Measurements from ENCODE around the gene NKD2. TPM values are rescaled to one million over a fixed set of nuclear protein-coding genes. Genes with fewer than 3 reads are reported as not detected.
A peak's percentile ranks its signal among the peaks of the same experiment; 100 is the strongest.
"Not testable (repeated sequence)": the region's sequence is repeated elsewhere in the genome, so short reads cannot be mapped to it uniquely, and the experiment has no call there.

The NKD2 gene
- total RNA-seq, 1 experiment from 2014 or later: not detected

DNA sequence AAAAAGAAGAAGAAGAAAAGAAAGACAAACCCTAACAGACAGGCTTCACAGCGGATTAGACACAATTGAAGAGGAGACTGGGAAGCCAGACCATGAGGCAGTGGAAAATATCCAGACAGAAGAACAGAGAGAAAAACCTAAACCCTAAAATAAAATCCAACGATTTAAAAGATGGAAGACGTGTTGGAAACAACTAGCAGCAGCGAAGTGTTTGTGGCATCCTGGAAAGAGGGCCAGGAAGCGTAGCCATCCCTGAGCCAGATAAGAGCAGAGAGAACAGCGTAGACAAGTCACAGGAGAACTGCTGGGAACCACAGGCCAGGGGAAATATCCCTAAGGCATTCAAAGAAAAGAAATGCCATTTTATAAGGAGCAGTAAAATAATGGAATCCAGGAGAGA lies 39.7 kb upstream of the NKD2 start:
- no peak overlapping the region for H3K4me3 ChIP-seq
- H3K4me1 ChIP-seq: peaks cover 4% of the 10 kb centered on the region; the same call in 1 of the 2 replicates
- H3K27me3 ChIP-seq: peaks cover 8% of the 10 kb centered on the region; the same call in 1 of the 2 replicates
- H3K9me3 ChIP-seq (replicated peaks): no peaks in the 10 kb centered on the region
- no peaks in the 10 kb centered on the region for H3K36me3 ChIP-seq
- no peak for DNase-seq
- H3K27ac ChIP-seq: no peak overlapping the region

DNA sequence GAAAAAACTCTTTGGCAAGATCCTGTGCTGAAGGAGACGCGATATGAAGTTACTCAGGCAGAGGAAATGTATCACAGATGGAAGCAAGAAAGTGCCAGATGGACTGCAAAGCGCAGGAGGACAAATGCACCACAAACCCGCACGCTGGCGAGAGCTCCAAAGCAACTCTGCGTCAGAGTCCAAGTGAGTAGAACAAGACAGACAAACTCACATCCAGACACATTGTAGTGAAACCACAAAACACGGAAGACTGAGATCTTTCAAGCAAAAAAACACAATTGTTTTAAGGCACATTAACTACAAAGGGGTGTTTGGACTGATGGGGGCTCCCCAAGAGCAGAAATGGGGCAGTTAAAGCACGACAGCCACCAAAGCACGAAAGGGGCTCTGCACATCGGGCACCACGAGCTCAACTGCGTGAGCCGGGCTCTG lies 39.2 kb upstream of the NKD2 start:
- Histone ChIP-seq H3K36me3 (no peaks in the 10 kb centered on the region), H3K27me3 (peaks cover 8% of the 10 kb centered on the region; the same call in 1 of the 2 replicates), H3K9me3 (replicated peaks) (no peaks in the 10 kb centered on the region), H3K27ac (no peak overlapping the region), H3K4me3 (no peak overlapping the region), H3K4me1 (no peaks in the 10 kb centered on the region; the same call in 1 of the 2 replicates)
- DNase-seq: no peak

GRCh38 chr5:972575-972974 lies 36.0 kb upstream of the NKD2 start:
- not testable (repeated sequence) for H3K27ac ChIP-seq; H3K27me3 ChIP-seq; H3K4me3 ChIP-seq; H3K9me3 ChIP-seq (replicated peaks); DNase-seq; H3K4me1 ChIP-seq; H3K36me3 ChIP-seq

GRCh38 chr5:976849-977751 lies 31.5 kb upstream of the NKD2 start:
- peaks cover 5% of the 10 kb centered on the region; the same call in 1 of the 2 replicates for H3K4me1 ChIP-seq
- DNase-seq: no peak
- H3K27ac ChIP-seq: no peak overlapping the region
- H3K4me3 ChIP-seq: no peak overlapping the region
- no peaks in the 10 kb centered on the region for H3K27me3 ChIP-seq
- no peaks in the 10 kb centered on the region for H3K9me3 ChIP-seq (replicated peaks)
- no peaks in the 10 kb centered on the region for H3K36me3 ChIP-seq

GRCh38 chr5:978054-978453 lies 30.5 kb upstream of the NKD2 start:
- Histone ChIP-seq H3K4me1 (peaks cover 5% of the 10 kb centered on the region; the same call in 1 of the 2 replicates), H3K36me3 (no peaks in the 10 kb centered on the region), H3K4me3 (no peak overlapping the region), H3K27me3 (no peaks in the 10 kb centered on the region), H3K9me3 (replicated peaks) (no peaks in the 10 kb centered on the region), H3K27ac (no peak overlapping the region)
- DNase-seq: no peak

- no peak overlapping the region for H3K4me3 ChIP-seq
- H3K27ac ChIP-seq: no peak overlapping the region
- H3K27me3 ChIP-seq: no peaks in the 10 kb centered on the region
- peaks cover 5% of the 10 kb centered on the region; the same call in 1 of the 2 replicates for H3K4me1 ChIP-seq
- no peaks in the 10 kb centered on the region for H3K9me3 ChIP-seq (replicated peaks)
- DNase-seq: no peak
- H3K36me3 ChIP-seq: no peaks in the 10 kb centered on the region
These were observed 29.9 kb upstream of the NKD2 start for GRCh38 chr5:978693-979092.

DNA sequence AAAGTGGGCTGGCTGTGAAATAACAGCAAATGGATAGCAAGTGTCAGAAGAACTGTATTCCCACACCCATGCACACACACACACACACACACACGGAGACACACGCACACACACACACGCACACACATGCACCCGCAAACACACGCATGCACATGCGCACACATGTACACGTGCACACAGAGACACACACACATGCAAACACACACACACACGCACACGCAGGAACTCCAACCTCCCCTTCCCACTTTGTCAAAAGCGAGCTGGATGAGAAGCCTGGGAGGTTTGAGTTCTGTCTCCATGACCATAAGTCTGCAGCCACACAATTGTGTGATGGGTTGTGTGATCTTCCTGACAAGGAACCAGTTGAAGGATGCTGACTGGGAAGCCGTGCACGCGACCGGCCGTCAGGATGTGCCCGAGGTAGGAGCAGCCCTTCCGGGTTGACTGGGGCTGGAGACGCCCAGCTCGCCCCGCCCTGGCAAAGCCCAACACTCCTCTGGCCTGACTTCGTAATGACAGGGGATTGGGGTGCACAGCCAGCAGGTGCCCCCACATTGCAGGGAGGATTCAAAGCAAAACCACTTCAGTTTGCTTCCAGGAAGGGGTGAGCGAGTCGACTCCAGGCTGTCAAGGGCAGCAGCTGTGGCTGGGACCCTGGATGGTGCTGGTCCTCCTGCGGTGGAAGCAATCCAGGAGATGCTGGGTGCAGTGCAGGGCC lies 29.3 kb upstream of the NKD2 start:
- H3K36me3 ChIP-seq: no peaks in the 10 kb centered on the region
- no peak for DNase-seq

DNA sequence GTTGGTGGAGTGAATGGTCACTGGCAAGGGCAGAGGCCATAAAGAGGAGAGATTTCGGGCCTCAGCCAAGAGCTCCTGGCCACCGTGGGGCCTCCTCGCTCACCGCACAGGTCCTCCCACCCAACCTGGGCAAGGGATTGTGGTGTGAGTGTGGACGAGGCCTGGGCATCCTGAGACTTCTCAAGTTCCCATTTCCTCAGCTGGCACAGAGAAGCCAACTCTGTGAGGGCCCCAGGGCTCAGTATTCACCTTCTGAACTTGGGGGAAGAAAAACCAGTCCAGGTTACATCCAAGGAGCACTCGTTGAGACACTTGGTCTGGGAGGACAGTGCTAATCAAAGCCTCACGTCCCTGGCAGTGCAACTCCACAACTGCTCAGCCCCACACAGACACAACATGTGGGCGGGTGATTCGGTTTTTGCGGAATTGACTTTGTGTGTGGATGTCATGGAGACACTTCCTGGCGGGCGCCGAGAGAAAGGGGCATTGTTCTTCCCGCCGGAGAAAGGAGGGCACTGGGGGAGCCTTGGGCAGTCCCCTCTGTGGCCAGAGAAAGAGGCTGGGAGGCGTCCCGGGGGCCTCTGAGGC lies 28.5 kb upstream of the NKD2 start:
- Histone ChIP-seq H3K27me3 (no peaks in the 10 kb centered on the region), H3K36me3 (no peaks in the 10 kb centered on the region), H3K4me1 (peaks cover 5% of the 10 kb centered on the region; the same call in 1 of the 2 replicates), H3K4me3 (peak overlapping the region; percentile 44), H3K9me3 (replicated peaks) (no peaks in the 10 kb centered on the region), H3K27ac (peak overlapping the region; percentile 60)
- DNase-seq: peak; percentile 67 to 74

More for the DNA sequence above, 29.3 kb upstream of the NKD2 start:
- Histone ChIP-seq H3K9me3 (replicated peaks) (no peaks in the 10 kb centered on the region), H3K27me3 (no peaks in the 10 kb centered on the region), H3K4me1 (peaks cover 5% of the 10 kb centered on the region; the same call in 1 of the 2 replicates), H3K27ac (no peak overlapping the region), H3K4me3 (no peak overlapping the region)

GRCh38 chr5:980966-981365 lies 27.6 kb upstream of the NKD2 start:
- Histone ChIP-seq H3K27me3 (no peaks in the 10 kb centered on the region), H3K4me1 (peaks cover 5% of the 10 kb centered on the region; the same call in 1 of the 2 replicates), H3K27ac (peak overlapping the region; percentile 60), H3K4me3 (peak overlapping the region; percentile 44), H3K9me3 (replicated peaks) (no peaks in the 10 kb centered on the region), H3K36me3 (no peaks in the 10 kb centered on the region)
- DNase-seq: peak; percentile 40 to 61

DNA sequence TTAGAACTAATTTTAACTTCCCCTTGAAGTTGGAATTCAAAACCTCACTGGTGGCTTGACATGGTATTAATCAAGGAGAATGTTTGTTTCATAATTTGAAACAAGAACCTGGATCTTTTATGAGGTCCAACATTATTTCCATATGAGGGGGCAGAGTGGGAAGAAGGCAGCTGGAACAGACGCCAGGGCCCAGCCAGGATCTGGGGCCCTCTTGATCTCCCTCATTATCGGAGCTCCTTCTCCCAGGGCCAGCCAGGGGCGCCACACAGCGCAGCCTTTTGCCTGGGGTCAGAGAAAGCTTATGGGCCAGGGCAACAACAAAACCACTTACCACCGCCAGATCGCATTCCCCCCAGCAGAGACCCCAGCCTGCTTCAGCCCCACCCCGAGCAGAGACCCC lies 27.1 kb upstream of the NKD2 start:
- Histone ChIP-seq H3K9me3 (replicated peaks) (no peaks in the 10 kb centered on the region), H3K4me1 (peaks cover 5% of the 10 kb centered on the region; the same call in 1 of the 2 replicates), H3K27me3 (no peaks in the 10 kb centered on the region), H3K27ac (no peak overlapping the region), H3K4me3 (no peak overlapping the region), H3K36me3 (no peaks in the 10 kb centered on the region)
- DNase-seq: no peak

DNA sequence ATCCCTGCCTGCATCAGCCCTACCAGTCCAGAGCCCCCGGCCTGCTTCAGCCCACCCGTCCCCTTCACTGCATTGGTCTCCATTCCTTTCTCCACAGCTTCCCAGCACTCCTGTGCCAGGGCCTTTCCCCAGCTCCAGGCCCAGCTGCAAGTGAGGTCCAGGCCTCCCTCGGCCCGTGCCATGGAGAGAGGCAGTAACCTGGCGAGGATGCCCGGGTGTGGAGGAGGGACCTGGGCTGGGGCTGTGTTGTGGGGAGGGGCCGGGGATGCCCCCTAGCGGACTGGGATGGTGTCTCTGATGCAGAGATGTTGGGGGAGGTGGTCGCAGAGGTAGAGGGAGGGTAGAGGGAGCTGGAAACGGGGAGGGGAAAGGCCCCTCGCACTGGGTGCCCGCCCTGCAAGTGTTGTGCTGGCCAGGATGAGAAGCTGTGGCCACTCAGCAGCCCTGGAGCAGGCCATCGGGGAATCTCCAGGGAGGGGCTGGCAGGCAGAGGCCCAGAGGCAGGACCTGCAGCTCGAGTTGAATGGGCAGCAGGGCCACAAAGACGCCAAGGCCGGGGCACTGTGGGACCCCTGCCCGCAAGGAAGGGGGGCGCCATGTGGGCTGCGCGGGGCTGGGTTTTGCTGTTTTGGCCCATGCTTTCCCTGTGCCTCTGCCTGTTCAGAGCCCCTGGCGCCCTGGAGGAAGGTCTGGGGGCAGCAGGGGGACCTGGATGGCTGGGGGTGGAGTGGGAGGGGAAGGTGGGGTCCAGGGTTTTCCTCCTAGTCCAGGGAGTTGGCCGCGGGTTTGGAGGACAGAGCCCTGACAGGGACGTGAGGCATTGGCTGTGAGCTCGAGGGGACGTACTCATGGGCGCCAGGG lies 26.0 kb upstream of the NKD2 start:
- Histone ChIP-seq H3K4me3 (no peak overlapping the region), H3K27ac (no peak overlapping the region), H3K36me3 (no peaks in the 10 kb centered on the region), H3K9me3 (replicated peaks) (no peaks in the 10 kb centered on the region), H3K27me3 (no peaks in the 10 kb centered on the region), H3K4me1 (peaks cover 5% of the 10 kb centered on the region; the same call in 1 of the 2 replicates)
- no peak for DNase-seq

- Histone ChIP-seq H3K9me3 (replicated peaks) (no peaks in the 10 kb centered on the region), H3K27me3 (no peaks in the 10 kb centered on the region), H3K27ac (no peak overlapping the region), H3K4me3 (no peak overlapping the region), H3K36me3 (no peaks in the 10 kb centered on the region), H3K4me1 (peaks cover 5% of the 10 kb centered on the region; the same call in 1 of the 2 replicates)
- no peak for DNase-seq
These were observed 25.4 kb upstream of the NKD2 start for GRCh38 chr5:983238-983524.

GRCh38 chr5:983568-983967 lies 25.0 kb upstream of the NKD2 start:
- Histone ChIP-seq H3K4me3 (no peak overlapping the region), H3K9me3 (replicated peaks) (no peaks in the 10 kb centered on the region), H3K36me3 (no peaks in the 10 kb centered on the region), H3K4me1 (peaks cover 5% of the 10 kb centered on the region; the same call in 1 of the 2 replicates), H3K27ac (no peak overlapping the region), H3K27me3 (no peaks in the 10 kb centered on the region)
- DNase-seq: no peak

DNA sequence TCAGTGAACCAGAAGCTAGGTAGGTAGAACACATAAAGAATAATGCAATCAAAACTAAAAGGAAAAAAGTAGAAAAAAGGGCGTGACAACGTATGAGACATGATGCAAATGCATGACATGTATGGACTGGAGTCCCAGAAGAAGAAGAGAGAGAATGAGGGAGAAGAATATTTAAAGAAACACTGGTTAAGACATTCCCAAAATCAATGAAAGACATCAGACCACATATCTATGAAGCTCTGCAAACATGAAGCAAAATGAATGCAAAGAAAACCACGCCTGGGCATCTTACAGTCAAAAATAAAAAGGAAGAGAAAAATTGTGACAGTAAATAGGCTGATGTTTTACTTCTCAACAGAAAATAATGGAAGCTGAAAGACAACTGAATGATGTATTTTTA lies 23.8 kb upstream of the NKD2 start:
- H3K4me3 ChIP-seq: no peak overlapping the region
- DNase-seq: no peak
- H3K4me1 ChIP-seq: peaks cover 5% of the 10 kb centered on the region; the same call in 1 of the 2 replicates
- H3K9me3 ChIP-seq (replicated peaks): no peaks in the 10 kb centered on the region
- H3K36me3 ChIP-seq: no peaks in the 10 kb centered on the region
- no peak overlapping the region for H3K27ac ChIP-seq
- no peaks in the 10 kb centered on the region for H3K27me3 ChIP-seq

All from SJCRH30 (cell line).